Neuronal stem cell (in vitro differentiated cells): ENCODE results near the gene CD1D.

Experiments used
- DNase-seq: peaks from one replicate; pipeline ENCODE4 v3.0.0-alpha.2; 2013; ENCODE audit warnings: low spot score
- H2AFZ ChIP-seq: one replicate; pipeline ENCODE4 v1.6.1; 2013; ENCODE audit warnings: mild to moderate bottlenecking, low read length, inconsistent platforms
- H2AK5ac ChIP-seq: 2 replicates; pipeline ENCODE4 v1.6.1; 2013; ENCODE audit warnings: low read depth, mild to moderate bottlenecking, inconsistent platforms, low read length, moderate library complexity, mixed read lengths
- H2BK120ac ChIP-seq: 2 replicates; pipeline ENCODE4 v1.6.1; 2013; ENCODE audit warnings: low read depth, mild to moderate bottlenecking, inconsistent platforms, low read length, moderate library complexity, mixed read lengths
- H2BK12ac ChIP-seq: one replicate; pipeline ENCODE4 v1.6.1; 2013; ENCODE audit warnings: low read length, inconsistent platforms
- H2BK15ac ChIP-seq: 2 replicates; pipeline ENCODE4 v1.6.1; 2013; ENCODE audit warnings: mild to moderate bottlenecking, low read length, inconsistent platforms, mixed read lengths
- H2BK5ac ChIP-seq: one replicate; pipeline ENCODE4 v1.6.1; 2013; ENCODE audit warnings: inconsistent platforms, mild to moderate bottlenecking, low read length, moderate library complexity
- H3K14ac ChIP-seq: one replicate; pipeline ENCODE4 v1.6.1; 2013; ENCODE audit warnings: low read length, inconsistent platforms
- H3K18ac ChIP-seq: 2 replicates; pipeline ENCODE4 v1.6.1; 2013; ENCODE audit warnings: low read length, inconsistent platforms
- H3K23ac ChIP-seq: 2 replicates; pipeline ENCODE4 v1.6.1; 2013; ENCODE audit warnings: low read depth, mild to moderate bottlenecking, mixed read lengths, low read length, inconsistent platforms; ENCODE audit not compliant: poor library complexity
- H3K27ac ChIP-seq: replicated peaks from 3 replicates; pipeline ENCODE4 v1.5.1; 2013; ENCODE audit warnings: low read length, inconsistent platforms
- H3K27me3 ChIP-seq, 3 experiments: 2 replicates each; pipeline ENCODE4 v1.6.1; 2013; ENCODE audit warnings: low read length in 3 of 3, mild to moderate bottlenecking in 2 of 3, inconsistent platforms in 1 of 3, low read depth in 1 of 3, mixed read lengths in 1 of 3, moderate library complexity in 1 of 3; ENCODE audit not compliant: control insufficient read depth in 3 of 3, insufficient read depth in 3 of 3
- H3K36me3 ChIP-seq, 2 donors: replicated peaks in 1 of 2; 2 replicates each; pipeline ENCODE4 v1.6.1; 2013; ENCODE audit warnings: low read length in 2 of 2; ENCODE audit not compliant: control insufficient read depth in 2 of 2, insufficient read depth in 2 of 2
- H3K4ac ChIP-seq: 2 replicates; pipeline ENCODE4 v1.6.1; 2013; ENCODE audit warnings: inconsistent platforms, mild to moderate bottlenecking, low read length, moderate library complexity
- H3K4me1 ChIP-seq, 2 donors: 1 replicate in 1 of 2; 2 replicates in 1 of 2; pipeline ENCODE4 v1.6.1; 2013; ENCODE audit warnings: low read length in 2 of 2, low read depth in 1 of 2; ENCODE audit not compliant: control insufficient read depth in 2 of 2, insufficient read depth in 1 of 2
- H3K4me2 ChIP-seq: one replicate; pipeline ENCODE4 v1.6.1; 2013; ENCODE audit warnings: mild to moderate bottlenecking, low read length, inconsistent platforms; ENCODE audit not compliant: insufficient read depth, poor library complexity, severe bottlenecking
- H3K4me3 ChIP-seq, 2 donors: 2 replicates each; pipeline ENCODE4 v1.5.1; 2013; ENCODE audit warnings: low read length in 2 of 2, mild to moderate bottlenecking in 2 of 2, inconsistent platforms in 1 of 2, moderate library complexity in 1 of 2
- H3K79me1 ChIP-seq: one replicate; pipeline ENCODE4 v1.6.1; 2013; ENCODE audit warnings: low read depth, mild to moderate bottlenecking, inconsistent platforms, low read length, moderate library complexity
- H3K9ac ChIP-seq: one replicate; pipeline ENCODE4 v1.6.1; 2013; ENCODE audit warnings: mild to moderate bottlenecking, low read depth, low read length, inconsistent platforms; ENCODE audit not compliant: poor library complexity
- H3K9me3 ChIP-seq, 2 donors: replicated peaks in 1 of 2; 2 replicates each; pipeline versions ENCODE3 to v1.6.1; 2013; ENCODE audit warnings: low read length in 2 of 2, mild to moderate bottlenecking in 2 of 2, inconsistent platforms in 1 of 2, low read depth in 1 of 2, mixed read lengths in 1 of 2, moderate library complexity in 1 of 2; ENCODE audit not compliant: control insufficient read depth in 2 of 2, insufficient read depth in 1 of 2
- H4K8ac ChIP-seq: one replicate; pipeline ENCODE4 v1.6.1; 2013; ENCODE audit warnings: low read depth, mild to moderate bottlenecking, inconsistent platforms, low read length, moderate library complexity
- H4K91ac ChIP-seq: one replicate; pipeline ENCODE4 v1.6.1; 2013; ENCODE audit warnings: low read length, low read depth, mild to moderate bottlenecking, inconsistent platforms; ENCODE audit not compliant: poor library complexity
- WGBS, 2 donors: extraction: QIAGEN DNeasy Blood & Tissue Kit; methylation state at CpG; one replicate each; pipeline ENCODE4 v1.1.7; 2013; ENCODE audit warnings: missing lambda C conversion rate in 2 of 2, mixed read lengths in 1 of 2; ENCODE audit not compliant: insufficient read length in 2 of 2, insufficient replicate concordance in 1 of 2; ENCODE audit errors: extremely low coverage in 2 of 2; 5-methylcytosine and 5-hydroxymethylcytosine counted together

Gene CD1D

DNA sequence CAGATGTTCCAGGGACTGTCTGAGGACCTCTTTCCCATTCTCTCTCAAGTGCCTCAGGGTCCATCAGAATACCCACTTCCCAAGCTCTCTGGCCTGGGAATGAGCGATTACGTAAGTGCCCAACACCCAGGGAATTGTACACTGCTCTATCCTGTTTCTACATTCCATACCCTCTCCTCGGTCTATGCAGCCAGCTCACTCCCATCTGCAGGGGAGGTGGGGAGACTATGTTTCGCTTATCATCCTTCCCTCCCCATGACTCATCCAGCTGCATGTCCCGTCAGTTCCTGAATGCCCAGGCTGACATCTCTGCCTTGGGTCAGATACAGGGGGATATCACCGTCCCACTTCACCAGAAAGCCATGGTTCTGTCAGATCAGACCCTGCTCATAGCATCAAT is 34.5 kb upstream of the CD1D start:
- Histone ChIP-seq H3K14ac (no peak overlapping the region), H3K27ac (no peak overlapping the region), H2AFZ (no peak overlapping the region), H2BK5ac (no peak overlapping the region), H2AK5ac (no peak overlapping the region), H3K4ac (no peak overlapping the region), H2BK120ac (no peak overlapping the region), H3K4me3 (no peak overlapping the region), H3K23ac (no peak overlapping the region), H3K4me1 (peaks cover 0 to 3% of the 10 kb centered on the region in 2 donors), H2BK12ac (no peak overlapping the region), H4K91ac (no peak overlapping the region), H4K8ac (no peak overlapping the region), H3K18ac (no peak overlapping the region), H3K27me3 (peaks cover 0 to 11% (median 0%) of the 10 kb centered on the region in 3 experiments), H3K4me2 (no peak overlapping the region), H2BK15ac (no peak overlapping the region), H3K9me3 (no peaks in the 10 kb centered on the region), H3K36me3 (no peaks in the 10 kb centered on the region), H3K79me1 (no peaks in the 10 kb centered on the region), H3K9ac (no peak overlapping the region)
- no CpG with 5 or more reads among the region's 6 CpGs for WGBS, 2 donors
- DNase-seq: no peak

DNA sequence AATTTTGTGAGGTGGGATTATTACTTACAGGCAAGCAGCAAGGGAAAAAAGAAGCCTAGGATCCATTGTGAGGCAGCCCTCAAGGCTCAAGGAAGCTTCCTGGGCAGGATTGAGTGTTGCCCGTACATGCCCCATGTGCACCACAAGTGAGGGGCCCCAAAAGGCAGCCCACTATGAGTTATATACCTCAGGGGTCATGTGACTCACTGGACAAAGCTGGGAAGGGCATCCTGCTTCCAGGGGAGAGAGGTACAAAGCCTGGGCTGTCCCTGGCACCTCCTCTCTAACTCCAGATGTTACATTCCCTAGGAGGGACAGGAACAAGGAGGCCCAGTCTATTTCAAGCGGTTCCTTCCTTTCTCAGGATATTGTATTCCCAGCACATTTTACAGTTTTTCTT is 34.0 kb upstream of the CD1D start:
- peaks cover 0 to 3% of the 10 kb centered on the region in 2 donors for H3K4me1 ChIP-seq
- no peak overlapping the region for H2AFZ ChIP-seq
- H3K14ac ChIP-seq: no peak overlapping the region
- no peak overlapping the region for H3K9ac ChIP-seq
- DNase-seq: no peak
- peaks cover 0 to 13% (median 0%) of the 10 kb centered on the region in 3 experiments for H3K27me3 ChIP-seq
- no peaks in the 10 kb centered on the region for H3K9me3 ChIP-seq
- H3K79me1 ChIP-seq: no peaks in the 10 kb centered on the region
- H3K18ac ChIP-seq: no peak overlapping the region
- no peak overlapping the region for H3K27ac ChIP-seq
- H2BK15ac ChIP-seq: no peak overlapping the region
- WGBS, 2 donors: no CpG with 5 or more reads among the region's 2 CpGs
- H2AK5ac ChIP-seq: no peak overlapping the region
- no peak overlapping the region for H3K4me3 ChIP-seq
- H2BK120ac ChIP-seq: no peak overlapping the region
- H4K91ac ChIP-seq: no peak overlapping the region
- H2BK5ac ChIP-seq: no peak overlapping the region
- no peak overlapping the region for H2BK12ac ChIP-seq
- no peak overlapping the region for H4K8ac ChIP-seq
- no peaks in the 10 kb centered on the region for H3K36me3 ChIP-seq
- no peak overlapping the region for H3K23ac ChIP-seq
- no peak overlapping the region for H3K4ac ChIP-seq
- H3K4me2 ChIP-seq: no peak overlapping the region

DNA sequence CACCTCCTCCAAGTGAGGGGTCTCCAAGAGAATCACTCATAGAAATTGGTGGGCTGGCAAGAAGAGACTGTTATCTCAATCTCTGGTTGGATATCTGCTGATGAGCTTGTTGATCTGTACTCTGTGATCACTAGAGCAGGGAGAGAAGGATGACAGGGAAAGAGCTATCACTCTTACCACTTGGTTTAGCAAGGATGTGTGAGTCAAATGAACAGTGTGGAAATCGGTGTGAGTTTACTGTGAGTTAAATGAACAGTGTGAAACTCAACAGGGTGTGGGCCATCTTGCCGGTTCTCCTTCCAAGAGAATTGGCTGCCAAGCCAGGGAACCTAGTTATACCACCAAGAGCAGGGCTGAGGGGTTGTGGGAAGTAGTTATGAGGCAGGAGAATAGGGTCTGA is 33.3 kb upstream of the CD1D start:
- no peak for DNase-seq
- WGBS, 2 donors: no CpG with 5 or more reads among the region's 2 CpGs

DNA sequence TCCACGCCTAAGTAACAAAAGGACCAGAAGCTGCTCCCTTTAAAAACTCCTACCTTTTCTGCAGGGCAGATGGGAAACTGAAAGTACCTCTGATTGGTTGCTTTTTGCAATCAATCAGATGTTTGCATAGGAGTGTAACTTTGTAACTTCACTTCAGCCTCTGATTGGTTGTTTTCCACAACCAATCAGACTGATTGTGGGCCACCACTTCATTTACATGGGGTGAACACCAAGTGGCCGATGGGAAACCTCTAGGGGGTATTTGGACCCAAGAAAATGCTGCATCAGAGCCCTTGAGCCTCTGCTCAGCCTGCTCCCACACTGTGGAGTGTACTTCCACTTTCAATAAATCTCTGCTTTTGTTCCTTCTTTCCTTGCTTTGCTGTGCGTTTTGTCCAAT is 32.8 kb upstream of the CD1D start:
- Histone ChIP-seq H3K4me2 (no peak overlapping the region), H3K23ac (no peak overlapping the region), H2BK12ac (no peak overlapping the region), H2BK120ac (no peak overlapping the region), H2AFZ (no peak overlapping the region), H3K4ac (no peak overlapping the region), H2BK5ac (no peak overlapping the region), H2AK5ac (no peak overlapping the region), H2BK15ac (no peak overlapping the region), H3K9ac (no peak overlapping the region), H3K18ac (no peak overlapping the region), H3K27me3 (peaks cover 0 to 20% (median 0%) of the 10 kb centered on the region in 3 experiments), H3K4me1 (peaks cover 0 to 3% of the 10 kb centered on the region in 2 donors), H3K4me3 (no peak overlapping the region), H4K91ac (no peak overlapping the region), H3K14ac (no peak overlapping the region), H3K9me3 (no peaks in the 10 kb centered on the region), H3K79me1 (no peaks in the 10 kb centered on the region), H4K8ac (no peak overlapping the region), H3K27ac (no peak overlapping the region), H3K36me3 (no peaks in the 10 kb centered on the region)
- no CpG with 5 or more reads among the region's 3 CpGs for whole genome bisulfite sequencing, 2 donors
- no peak for DNase-seq

More for the DNA sequence above, 33.3 kb upstream of the CD1D start:
- Histone ChIP-seq H2BK5ac (no peak overlapping the region), H3K23ac (no peak overlapping the region), H4K8ac (no peak overlapping the region), H4K91ac (no peak overlapping the region), H3K27me3 (peaks cover 0 to 17% (median 0%) of the 10 kb centered on the region in 3 experiments), H2BK120ac (no peak overlapping the region), H3K36me3 (no peaks in the 10 kb centered on the region), H2AK5ac (no peak overlapping the region), H3K4ac (no peak overlapping the region), H3K9me3 (no peaks in the 10 kb centered on the region), H3K79me1 (no peaks in the 10 kb centered on the region), H3K4me2 (no peak overlapping the region), H2AFZ (no peak overlapping the region), H3K14ac (no peak overlapping the region), H3K4me3 (no peak overlapping the region), H3K9ac (no peak overlapping the region), H2BK12ac (no peak overlapping the region), H2BK15ac (no peak overlapping the region), H3K18ac (no peak overlapping the region), H3K27ac (no peak overlapping the region), H3K4me1 (peaks cover 0 to 3% of the 10 kb centered on the region in 2 donors)
